ENCODE measurements around the gene MITD1.

GRCh38 chr2:99201959-99202678 lies 21.3 kb upstream of the MITD1 start:
- TF ChIP-seq CTCF (IDR thresholded peaks at IDR 0.05; ENCODE audit: insufficient read depth, low read length) (no peak), POLR2AphosphoS5 (IDR thresholded peaks at IDR 0.05; ENCODE audit: low read depth) (no peak), REST (IDR thresholded peaks at IDR 0.05; ENCODE audit: insufficient replicate concordance, low read depth) (no peak), GABPA (IDR thresholded peaks at IDR 0.05; ENCODE audit: low read depth) (no peak)

All from HL-60 (cell line).